EL (cell line): ENCODE data around the gene ZNF471.

Experiments
- DNase-seq: peaks from one replicate; pipeline ENCODE4 v3.0.0-alpha.2; 2016

Gene ZNF471

GRCh38 chr19:56507446-56508289, at the start of gene ZNF471:
TSS of gene ZNF471 (plus strand) at chr19:56507855. CDS start at chr19:56511572, 3,717 bp downstream.
- peak; percentile 98 for DNase-seq

DNA sequence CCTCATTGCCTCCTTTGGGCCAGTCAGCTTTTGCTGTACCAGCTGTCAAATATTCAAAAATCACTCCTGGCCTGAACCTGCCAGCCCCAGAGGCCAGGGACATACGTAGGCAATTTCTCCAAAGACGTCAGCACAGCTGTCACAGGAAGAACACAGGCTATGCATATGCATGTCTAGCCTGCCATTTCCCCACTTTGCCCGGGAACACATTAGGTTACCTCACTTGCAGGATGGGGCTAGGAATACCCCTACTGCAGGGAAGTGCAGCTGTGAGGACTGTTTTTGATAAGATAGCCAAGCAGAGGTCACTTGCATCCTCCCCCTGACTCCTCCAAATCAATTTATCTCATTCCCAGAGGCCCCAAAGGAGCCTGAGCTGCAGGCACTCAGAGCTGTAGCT, 33.3 kb upstream of the ZNF471 start:
- DNase-seq, result no peak

- no peak for DNase-seq
These were observed 31.6 kb upstream of the ZNF471 start for GRCh38 chr19:56476093-56476492.

DNA sequence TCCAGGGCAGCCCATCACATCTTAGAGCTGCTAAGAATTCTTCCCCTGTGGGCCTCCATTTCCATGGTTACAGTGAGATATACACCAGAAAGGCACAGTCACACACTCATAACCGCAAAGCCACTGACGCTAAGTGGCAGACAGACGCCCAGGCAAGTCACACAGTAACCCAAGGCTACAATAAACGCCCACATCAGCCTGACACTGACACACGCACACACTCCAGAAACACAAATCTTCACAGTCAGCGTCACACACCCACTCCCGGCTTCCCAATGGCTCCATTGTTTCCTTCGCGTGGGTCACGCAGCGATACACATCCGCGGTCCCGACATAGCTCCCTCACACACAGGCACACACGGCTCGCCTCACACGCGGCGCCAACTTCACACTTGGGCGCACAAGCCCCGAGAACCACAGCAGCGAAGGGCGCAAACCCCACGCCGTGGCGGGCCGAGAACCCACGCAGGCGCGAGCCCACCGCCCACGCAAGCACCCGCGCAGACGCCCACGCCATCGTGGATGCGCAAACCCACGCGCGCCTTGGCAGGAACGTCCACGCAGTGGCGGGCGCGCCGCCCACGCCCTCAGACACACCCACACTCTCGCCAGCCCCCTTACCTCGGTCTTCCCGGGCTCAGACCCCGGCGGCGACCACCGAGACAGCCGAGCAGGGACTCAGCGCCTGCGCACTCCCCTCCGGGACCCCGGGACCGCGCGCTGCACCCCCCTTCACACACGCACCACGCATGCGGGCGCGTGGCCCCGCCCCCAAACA, 30.8 kb upstream of the ZNF471 start, which contains the start of gene ZNF667:
Gene ZNF667, minus strand, starts transcription at position 695 of the 778 bp plus-strand sequence. CDS start 14,975 bp downstream, outside the sequence.
- peak; percentile 44 for DNase-seq

DNA sequence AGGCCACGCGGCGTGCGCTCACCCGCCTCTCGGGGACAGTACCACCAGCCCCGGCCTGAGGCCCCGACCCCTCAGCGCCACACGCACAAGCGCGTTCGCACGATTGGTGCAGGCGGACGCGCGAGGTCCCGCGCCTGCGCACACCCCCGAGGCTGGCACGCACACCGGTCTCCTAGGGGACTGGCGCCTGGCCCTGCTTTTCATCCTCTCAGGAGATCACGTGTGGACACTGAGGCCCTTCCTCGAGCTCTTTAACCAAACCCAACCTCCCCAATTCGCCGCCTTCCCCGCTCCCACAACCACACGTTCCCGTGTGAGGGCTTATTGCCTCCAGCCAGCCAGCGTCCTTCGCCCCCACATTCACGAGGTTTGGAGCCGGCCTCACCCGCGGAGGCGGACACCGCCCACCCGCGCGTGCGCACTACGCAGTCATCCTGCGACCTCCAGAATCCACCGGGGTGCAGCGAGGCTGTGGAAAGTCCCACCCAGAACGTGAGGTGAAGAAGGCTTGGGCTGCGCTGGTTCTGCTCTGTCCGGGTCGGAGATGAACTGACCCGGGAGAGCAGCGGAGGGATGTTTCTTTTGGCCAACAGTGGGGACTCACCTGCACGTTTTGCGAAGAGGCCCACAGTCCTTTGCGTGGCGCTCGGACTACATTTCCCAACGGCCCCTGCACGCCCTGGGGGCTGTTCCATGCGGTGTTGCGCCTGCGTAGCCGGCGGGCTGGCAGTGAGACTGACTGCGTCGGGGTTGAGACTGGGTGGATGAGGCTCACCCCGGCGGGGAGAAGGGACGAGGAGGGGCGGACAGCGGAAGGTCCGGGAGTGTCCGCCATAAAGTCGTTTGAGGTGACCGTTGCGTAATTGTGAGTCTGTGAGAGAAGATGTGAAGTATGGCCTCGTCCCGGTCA, 30.0 kb upstream of the ZNF471 start:
- peak; percentile 92 for DNase-seq

DNA sequence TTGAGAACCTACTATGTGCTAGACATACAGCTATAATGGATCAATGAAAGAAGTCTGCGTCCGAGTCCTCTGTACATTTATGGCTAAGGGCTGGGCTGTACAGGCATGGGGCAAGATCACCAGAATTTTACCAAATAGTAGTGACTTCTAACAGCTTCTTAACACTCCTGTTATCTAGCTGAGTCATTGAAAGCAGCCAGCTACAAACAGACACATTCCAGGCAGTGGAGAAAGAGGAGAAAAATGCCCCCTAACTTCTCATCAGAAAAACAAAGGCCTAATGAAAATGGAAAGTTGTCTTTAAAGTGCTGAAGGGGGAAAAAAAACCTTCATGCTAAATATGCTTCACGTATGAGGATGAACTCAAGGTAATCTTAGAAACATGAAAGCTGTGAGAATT, 16.3 kb upstream of the ZNF471 start:
- no peak for DNase-seq

- peak; percentile 46 for DNase-seq
These were observed 3.1 kb upstream of the ZNF471 start for GRCh38 chr19:56504581-56504980.

DNA sequence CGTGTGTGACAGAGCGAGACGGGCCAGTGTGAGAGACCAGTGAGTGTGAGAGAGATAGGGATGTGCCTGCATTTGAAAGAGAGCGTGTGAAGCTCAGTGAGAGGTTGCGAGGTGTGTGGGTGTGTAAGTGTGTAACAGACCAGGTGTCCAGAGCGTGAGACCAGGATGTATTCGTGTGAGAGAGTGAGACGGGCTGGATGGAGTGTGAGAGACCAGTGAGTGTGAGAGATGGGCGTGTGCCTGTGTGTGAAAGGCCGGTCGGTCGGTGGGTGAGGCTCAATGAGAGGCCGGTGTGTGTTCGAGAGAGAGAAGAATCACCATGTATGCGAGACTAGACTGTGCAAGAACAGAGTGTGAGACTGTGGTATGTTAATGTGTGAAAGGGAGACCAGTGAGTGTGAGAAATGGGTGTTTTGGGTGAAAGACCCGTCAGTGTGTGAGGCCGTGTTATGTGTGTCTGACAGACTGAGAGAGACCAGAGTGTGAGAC, 679 bp downstream of the ZNF471 start:
- DNase-seq, result no peak

- DNase-seq, result no peak
These were observed 17.7 kb downstream of the ZNF471 start for GRCh38 chr19:56525214-56525860.

DNA sequence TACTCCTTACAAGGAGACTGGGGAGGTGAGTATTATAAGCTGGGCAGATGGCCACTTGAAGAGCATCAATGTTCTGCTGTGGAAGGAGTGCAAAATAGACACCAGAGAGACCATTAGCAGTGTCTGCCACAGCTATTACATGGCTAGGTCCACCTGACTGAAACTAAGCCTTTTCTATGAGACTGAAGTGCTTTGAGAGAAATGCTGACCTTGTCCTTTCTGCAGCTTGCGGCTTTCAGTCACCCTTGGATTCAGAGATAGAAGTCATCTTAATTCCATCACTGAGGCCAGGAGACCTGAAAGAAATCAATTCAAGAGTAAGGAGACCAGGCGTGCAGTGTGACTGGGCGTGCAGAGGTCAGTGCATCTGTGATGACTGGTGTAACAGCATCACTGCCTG, 29.8 kb downstream of the ZNF471 start:
- DNase-seq, result no peak

GRCh38 chr19:56538254-56538760, 30.7 kb downstream of the ZNF471 start:
- DNase-seq, result peak; percentile 88

DNA sequence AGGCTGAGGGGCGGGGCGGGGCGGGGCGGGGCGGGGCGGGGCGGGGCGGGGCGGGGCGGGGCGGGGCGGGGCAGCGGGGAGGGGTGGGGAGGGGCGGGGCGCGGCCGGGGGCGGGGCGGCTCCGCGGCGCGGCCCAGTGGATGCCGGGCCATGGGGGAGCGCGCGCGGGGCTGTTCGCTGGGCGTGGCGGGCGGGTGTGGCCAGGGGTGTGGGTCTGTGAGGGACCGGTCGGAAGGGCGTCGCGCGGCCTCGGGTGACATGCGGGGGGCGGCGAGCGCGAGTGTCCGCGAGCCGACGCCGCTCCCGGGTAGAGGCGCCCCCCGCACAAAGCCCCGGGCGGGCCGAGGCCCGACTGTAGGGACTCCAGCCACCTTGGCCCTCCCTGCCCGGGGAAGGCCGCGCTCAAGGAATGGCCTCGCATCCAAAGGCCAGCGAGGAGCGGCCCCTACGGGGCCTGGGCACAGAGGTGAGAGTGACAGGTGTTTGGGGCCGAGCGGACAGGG, 31.2 kb downstream of the ZNF471 start, which contains the start of gene ZFP28:
Gene ZFP28, plus strand, starts transcription at position 188 of the 503 bp plus-strand sequence. Its CDS starts 71 bp downstream, at position 259.
- DNase-seq, result no peak

DNA sequence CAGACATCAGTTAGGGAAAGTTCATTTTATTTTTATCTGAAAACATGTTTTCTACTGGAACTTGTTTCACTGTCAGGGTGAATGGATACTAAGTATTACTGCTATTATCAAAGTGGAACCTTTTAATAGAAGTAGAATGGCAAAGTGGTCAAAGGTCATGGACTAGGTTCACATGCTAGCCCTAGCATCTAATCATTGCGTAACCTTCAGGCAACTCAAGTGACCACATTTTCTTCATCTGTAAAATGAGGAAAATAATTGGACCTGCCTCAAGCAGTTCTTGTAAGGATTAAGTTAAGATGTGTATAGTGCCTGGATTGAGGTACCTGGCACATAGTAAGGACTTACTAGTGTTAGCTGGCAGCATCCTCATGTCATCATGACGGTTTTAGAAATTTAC, 36.1 kb downstream of the ZNF471 start:
- no peak for DNase-seq

GRCh38 chr19:56547535-56547934, 39.9 kb downstream of the ZNF471 start:
- no peak for DNase-seq

DNA sequence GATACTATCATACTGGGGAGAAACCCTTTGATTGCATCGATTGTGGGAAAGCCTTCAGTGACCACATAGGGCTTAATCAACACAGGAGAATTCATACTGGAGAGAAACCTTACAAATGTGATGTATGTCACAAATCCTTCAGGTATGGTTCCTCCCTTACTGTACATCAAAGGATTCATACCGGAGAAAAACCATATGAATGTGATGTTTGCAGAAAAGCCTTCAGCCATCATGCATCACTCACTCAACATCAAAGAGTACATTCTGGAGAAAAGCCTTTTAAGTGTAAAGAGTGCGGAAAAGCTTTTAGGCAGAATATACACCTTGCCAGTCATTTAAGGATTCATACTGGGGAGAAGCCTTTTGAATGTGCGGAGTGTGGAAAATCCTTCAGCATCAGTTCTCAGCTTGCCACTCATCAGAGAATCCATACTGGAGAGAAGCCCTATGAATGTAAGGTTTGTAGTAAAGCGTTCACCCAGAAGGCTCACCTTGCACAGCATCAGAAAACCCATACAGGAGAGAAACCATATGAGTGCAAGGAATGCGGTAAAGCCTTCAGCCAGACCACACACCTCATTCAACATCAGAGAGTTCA, 46.7 kb downstream of the ZNF471 start:
- no peak for DNase-seq

DNA sequence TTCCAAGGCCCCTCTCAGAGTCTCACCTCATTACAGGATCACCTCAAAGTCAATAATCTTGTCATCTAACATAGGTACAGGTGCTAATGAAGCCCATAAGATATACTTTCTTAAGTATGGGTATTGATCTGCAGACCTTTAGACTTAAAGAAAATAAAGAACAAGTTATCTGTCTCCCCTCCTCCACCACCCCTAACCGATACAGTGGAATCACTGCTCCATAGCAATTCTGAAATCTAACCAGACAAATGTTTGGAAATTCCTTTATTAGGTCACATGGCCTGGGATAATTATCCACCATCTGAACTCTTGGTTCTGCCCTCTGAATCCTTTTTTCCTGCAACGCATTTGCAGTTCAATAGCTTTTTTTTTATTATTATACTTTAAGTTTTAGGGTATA, 55.1 kb downstream of the ZNF471 start:
- no peak for DNase-seq

- peak; percentile 47 for DNase-seq
These were observed 59.2 kb downstream of the ZNF471 start for GRCh38 chr19:56566904-56567273.

GRCh38 chr19:56567274-56568120, 59.8 kb downstream of the ZNF471 start, which contains the start of gene ZNF470:
TSS of gene ZNF470 (plus strand) at chr19:56567468. CDS start at chr19:56570312, 2,844 bp downstream.
- peak; percentile 94 for DNase-seq

GRCh38 chr19:56572589-56572988, 64.9 kb downstream of the ZNF471 start:
- no peak for DNase-seq

GRCh38 chr19:56573914-56574313, 66.3 kb downstream of the ZNF471 start:
- DNase-seq, result no peak
